Colonic mucosa (tissue), 4 donors: ENCODE results near the gene SMARCA4. TPM values are rescaled to one million over a fixed set of nuclear protein-coding genes. Genes with fewer than 3 reads are reported as not detected.

Experiments
- DNase-seq: peaks from one replicate; pipeline ENCODE4 v3.0.0-alpha.2; 2020
- H3K27ac ChIP-seq: fragments of 200-600 bp; one replicate; pipeline ENCODE4 v1.8.0; 2021
- H3K27me3 ChIP-seq: fragments of 200-600 bp; one replicate; pipeline ENCODE4 v1.8.0; 2021
- H3K36me3 ChIP-seq: fragments of 200-600 bp; one replicate; pipeline ENCODE4 v1.8.0; 2021
- H3K4me1 ChIP-seq: fragments of 200-600 bp; one replicate; pipeline ENCODE4 v1.8.0; 2021; ENCODE audit warnings: mild to moderate bottlenecking
- H3K4me3 ChIP-seq: fragments of 200-600 bp; one replicate; pipeline ENCODE4 v1.8.0; 2021
- H3K9ac ChIP-seq, 2 donors: one replicate each; pipeline ENCODE4 v1.7.0; 2013; ENCODE audit warnings: control low read depth in 2 of 2, low read depth in 2 of 2, low read length in 2 of 2
- H3K9me3 ChIP-seq: fragments of 200-600 bp; one replicate; pipeline ENCODE4 v1.8.0; 2021
- intact Hi-C: fragments of 100-400 bp; cut with DNase I; formaldehyde crosslinking; loops from one replicate; pipeline ENCODE4 v1.14.1; 2022
- total RNA-seq, 2 donors: library from RNA; stranded (reverse); fragmentation: NEBNext Ultra II Directional in 1 of 2; extraction: Animal tissue kit (Norgen Biotek cat#: 25700) in 1 of 2; gene quantifications; one replicate each; pipeline ENCODE4 v1.2.1, GENCODE V29; 2021
- TF ChIP-seq, protein P1 (sequence below): fragments of 200-600 bp; IDR thresholded peaks from one replicate; pipeline ENCODE4 v1.8.0; 2022; ENCODE audit warnings: antibody characterized with exemption, mild to moderate bottlenecking
- donor health status: healthy.
- donor health status: DM: no; HTN: no; CAD: no.
- donor health status: DM: no; HTN: no; CAD: no.

Gene SMARCA4
- total RNA-seq, 2 donors from 2014 or later, result 73.8 to 141 TPM

DNA sequence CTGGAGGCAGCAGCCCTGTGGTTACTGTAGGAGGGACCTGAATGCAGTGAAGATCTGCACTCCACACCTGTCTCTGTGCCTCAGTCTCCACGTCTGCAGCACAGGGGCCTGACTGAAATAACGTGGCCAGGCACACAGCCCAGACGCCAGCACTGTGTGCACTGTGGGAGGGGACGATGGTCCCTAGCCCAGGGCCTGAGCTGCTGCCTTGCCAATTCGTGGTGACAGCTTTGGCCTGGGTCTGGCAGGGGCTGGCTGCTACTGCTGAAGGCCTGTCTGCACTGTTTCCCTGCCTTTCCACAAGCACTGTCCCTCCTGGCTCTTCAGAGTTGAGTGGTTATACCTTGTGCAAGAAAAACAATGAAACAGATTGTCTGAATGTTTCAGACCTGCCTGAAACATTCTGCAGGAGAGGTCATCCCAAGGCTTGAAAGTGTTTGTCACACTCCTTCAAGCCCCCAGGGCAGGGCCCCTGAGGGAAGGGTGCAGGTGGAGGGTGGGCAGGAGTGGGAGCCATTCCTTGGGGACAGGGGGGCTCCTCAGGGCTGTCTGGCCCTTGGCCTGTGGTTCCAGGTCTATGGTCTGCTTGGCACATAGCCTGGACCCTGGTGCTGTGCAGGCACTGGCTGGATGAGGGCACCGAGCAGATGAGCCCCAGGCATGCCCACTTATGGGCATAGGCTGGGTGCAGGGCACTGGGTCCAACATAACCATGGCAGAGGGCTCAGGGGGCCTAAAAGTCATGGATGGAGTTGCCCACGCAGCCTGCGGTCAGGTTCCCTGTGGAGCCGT lies 89.7 kb downstream of the SMARCA4 start:
- Histone ChIP-seq H3K9ac (no peak overlapping the region), H3K27ac (no peak overlapping the region), H3K9me3 (no peaks in the 10 kb centered on the region), H3K4me3 (no peak overlapping the region), H3K36me3 (no peaks in the 10 kb centered on the region), H3K4me1 (no peaks in the 10 kb centered on the region), H3K27me3 (no peaks in the 10 kb centered on the region)
- intact Hi-C loops, result no loop called here
- no peak for DNase-seq
- TF ChIP-seq, protein P1, sequence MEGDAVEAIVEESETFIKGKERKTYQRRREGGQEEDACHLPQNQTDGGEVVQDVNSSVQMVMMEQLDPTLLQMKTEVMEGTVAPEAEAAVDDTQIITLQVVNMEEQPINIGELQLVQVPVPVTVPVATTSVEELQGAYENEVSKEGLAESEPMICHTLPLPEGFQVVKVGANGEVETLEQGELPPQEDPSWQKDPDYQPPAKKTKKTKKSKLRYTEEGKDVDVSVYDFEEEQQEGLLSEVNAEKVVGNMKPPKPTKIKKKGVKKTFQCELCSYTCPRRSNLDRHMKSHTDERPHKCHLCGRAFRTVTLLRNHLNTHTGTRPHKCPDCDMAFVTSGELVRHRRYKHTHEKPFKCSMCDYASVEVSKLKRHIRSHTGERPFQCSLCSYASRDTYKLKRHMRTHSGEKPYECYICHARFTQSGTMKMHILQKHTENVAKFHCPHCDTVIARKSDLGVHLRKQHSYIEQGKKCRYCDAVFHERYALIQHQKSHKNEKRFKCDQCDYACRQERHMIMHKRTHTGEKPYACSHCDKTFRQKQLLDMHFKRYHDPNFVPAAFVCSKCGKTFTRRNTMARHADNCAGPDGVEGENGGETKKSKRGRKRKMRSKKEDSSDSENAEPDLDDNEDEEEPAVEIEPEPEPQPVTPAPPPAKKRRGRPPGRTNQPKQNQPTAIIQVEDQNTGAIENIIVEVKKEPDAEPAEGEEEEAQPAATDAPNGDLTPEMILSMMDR, result no peak

DNA sequence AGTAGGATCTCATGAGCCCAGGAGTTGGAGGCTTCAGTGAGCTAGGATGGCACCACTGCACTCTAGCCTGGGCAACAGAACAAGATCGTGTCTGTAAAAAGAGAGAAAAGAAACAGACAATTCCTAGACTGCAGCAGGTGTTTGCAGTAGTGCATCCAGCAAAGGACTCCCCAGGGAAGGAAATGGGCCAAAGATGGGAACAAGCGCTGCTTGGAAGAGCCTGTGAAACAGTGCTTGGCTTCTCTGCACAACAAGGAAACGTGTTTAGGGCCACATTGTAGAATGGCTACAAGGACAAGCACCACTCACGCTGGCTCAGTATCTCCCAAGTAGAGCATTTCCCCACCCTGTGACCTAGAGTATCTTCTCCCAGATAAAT lies 93.0 kb downstream of the SMARCA4 start:
- no peak overlapping the region for H3K4me3 ChIP-seq
- no peaks in the 10 kb centered on the region for H3K4me1 ChIP-seq
- TF ChIP-seq, protein P1, result no peak
- intact Hi-C loops, result no loop called here
- H3K27me3 ChIP-seq, result no peaks in the 10 kb centered on the region
- H3K27ac ChIP-seq, result no peak overlapping the region
- H3K9me3 ChIP-seq, result no peaks in the 10 kb centered on the region
- H3K36me3 ChIP-seq, result no peaks in the 10 kb centered on the region
- DNase-seq, result no peak
- H3K9ac ChIP-seq, result no peak overlapping the region

DNA sequence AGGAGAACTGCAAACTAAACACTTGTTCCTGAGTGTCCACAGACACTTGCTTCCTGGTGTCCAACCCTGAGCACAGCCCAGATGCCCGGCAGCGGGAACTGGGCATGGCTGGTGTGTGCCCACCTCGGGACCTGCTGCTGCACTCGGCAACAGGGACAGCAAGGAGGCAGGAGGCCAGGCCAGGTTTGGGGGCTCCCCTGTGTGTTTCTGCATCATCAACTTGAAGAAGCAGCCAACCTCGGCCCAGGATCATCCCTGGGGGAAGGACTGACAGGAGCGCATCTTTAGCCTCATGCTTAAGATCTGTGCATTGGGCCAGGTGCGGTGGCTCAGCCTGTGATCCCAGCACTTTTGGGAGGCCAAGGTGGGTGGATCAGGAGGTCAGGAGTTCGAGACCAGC lies 93.4 kb downstream of the SMARCA4 start:
- Histone ChIP-seq H3K4me3 (no peak overlapping the region), H3K27ac (no peak overlapping the region), H3K9me3 (no peaks in the 10 kb centered on the region), H3K27me3 (no peaks in the 10 kb centered on the region), H3K36me3 (no peaks in the 10 kb centered on the region), H3K9ac (no peak overlapping the region), H3K4me1 (no peaks in the 10 kb centered on the region)
- intact Hi-C loops, result no loop called here
- TF ChIP-seq, protein P1, result no peak
- no peak for DNase-seq

DNA sequence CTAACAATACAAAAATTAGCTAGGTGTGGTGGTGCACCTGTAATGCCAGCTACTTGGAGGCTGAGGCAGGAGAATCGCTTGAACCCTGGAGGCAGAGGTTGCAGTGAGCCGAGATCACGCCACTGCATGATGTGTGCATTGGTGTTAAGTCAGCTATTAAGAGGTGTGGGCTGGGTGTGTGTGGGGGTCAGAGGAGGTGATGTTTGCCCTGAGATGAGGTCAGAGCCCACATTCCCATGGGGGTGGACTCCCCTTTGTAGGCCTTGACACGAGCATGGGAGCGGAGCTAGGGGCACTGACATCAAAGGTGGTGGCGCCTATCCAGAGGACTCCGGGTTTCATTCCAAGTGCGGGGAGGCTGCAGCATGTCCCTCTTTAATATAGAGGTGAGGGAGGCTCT lies 93.8 kb downstream of the SMARCA4 start:
- no peaks in the 10 kb centered on the region for H3K27me3 ChIP-seq
- intact Hi-C loops, result no loop called here
- H3K4me3 ChIP-seq, result no peak overlapping the region
- H3K4me1 ChIP-seq, result no peaks in the 10 kb centered on the region
- no peaks in the 10 kb centered on the region for H3K36me3 ChIP-seq
- no peak overlapping the region for H3K9ac ChIP-seq
- no peak for DNase-seq
- H3K27ac ChIP-seq, result no peak overlapping the region
- H3K9me3 ChIP-seq, result no peaks in the 10 kb centered on the region
- TF ChIP-seq, protein P1, result no peak

DNA sequence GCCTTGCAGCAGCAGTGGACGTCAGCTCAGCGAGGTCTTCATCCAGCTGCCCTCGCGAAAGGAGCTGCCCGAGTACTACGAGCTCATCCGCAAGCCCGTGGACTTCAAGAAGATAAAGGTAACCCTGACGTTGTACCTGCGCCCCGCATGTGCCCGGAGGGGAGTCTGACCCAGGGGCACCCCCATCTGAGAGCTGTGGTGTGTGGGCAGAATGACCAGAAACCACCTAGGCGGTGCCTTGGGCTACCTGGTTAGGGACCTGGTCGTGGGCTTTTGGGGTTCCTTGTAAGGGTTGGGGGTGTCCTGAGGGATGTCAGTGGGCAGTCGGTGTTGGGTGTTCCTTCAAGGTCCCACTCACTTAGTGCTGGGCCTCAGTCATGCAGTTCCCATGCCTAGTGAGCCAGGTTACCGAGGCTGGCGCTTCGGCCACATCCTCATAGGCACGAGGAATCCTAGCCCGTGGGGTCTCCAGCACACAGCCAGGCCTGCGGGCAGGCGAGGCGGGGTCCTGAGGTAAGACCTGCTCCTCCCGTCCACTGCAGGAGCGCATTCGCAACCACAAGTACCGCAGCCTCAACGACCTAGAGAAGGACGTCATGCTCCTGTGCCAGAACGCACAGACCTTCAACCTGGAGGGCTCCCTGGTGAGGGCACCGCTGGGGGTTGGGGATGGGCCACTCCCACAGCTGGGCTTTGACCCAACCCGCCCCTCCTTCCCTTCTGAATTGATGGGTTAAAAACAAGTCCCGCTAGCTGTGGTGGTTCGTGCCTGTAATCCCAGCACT lies 97.6 kb downstream of the SMARCA4 start:
- TF ChIP-seq, protein P1, result no peak
- intact Hi-C loops, result no loop called here
- Histone ChIP-seq H3K27me3 (no peaks in the 10 kb centered on the region), H3K36me3 (no peaks in the 10 kb centered on the region), H3K27ac (no peak overlapping the region), H3K4me3 (no peak overlapping the region), H3K9me3 (no peaks in the 10 kb centered on the region), H3K9ac (no peak overlapping the region), H3K4me1 (no peaks in the 10 kb centered on the region)
- no peak for DNase-seq
